ENCODE results near the gene MSTN.

Gene MSTN

DNA sequence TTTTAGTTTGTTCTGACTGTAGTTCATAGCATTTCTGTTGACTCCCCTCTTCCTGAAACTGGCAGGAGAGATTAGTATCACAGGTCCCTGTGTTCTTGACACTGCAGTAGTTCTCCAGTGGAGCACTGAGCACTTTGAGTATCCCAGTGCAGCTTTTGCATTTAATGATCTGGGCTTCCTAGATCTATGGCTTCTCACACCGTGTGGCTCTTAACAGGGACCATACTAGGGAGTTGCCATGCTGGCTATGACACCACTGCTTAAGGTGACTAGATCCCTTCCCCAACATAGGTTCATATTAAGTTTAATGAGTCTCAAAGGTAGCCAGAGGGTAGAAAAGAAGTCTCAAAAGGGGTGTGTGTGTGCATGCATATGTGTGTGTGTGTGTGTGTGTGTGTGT lies 6.2 kb upstream of the MSTN start:
- H2AFZ ChIP-seq (ENCODE audit: low read depth) = no peak overlapping the region

GRCh38 chr2:190065839-190066238 lies 3.3 kb upstream of the MSTN start:
- Histone ChIP-seq H3K27ac (no peak overlapping the region), H3K36me3 (ENCODE audit: insufficient read depth) (no peaks in the 10 kb centered on the region), H2AFZ (ENCODE audit: low read depth) (no peak overlapping the region), H3K9ac (no peak overlapping the region), H4K20me1 (ENCODE audit: insufficient read depth) (no peaks in the 10 kb centered on the region), H3K4me3 (IDR thresholded peaks at IDR 0.05; ENCODE audit: insufficient read depth, low read depth, low read length) (no peak overlapping the region), H3K27me3 (ENCODE audit: insufficient read depth, low read depth) (no peaks in the 10 kb centered on the region), H3K4me2 (no peak overlapping the region), H3K79me2 (ENCODE audit: insufficient read depth, low read depth) (no peaks in the 10 kb centered on the region), H3K4me1 (ENCODE audit: low read depth, poor library complexity, severe bottlenecking) (no peaks in the 10 kb centered on the region)
- TF ChIP-seq, protein P1, sequence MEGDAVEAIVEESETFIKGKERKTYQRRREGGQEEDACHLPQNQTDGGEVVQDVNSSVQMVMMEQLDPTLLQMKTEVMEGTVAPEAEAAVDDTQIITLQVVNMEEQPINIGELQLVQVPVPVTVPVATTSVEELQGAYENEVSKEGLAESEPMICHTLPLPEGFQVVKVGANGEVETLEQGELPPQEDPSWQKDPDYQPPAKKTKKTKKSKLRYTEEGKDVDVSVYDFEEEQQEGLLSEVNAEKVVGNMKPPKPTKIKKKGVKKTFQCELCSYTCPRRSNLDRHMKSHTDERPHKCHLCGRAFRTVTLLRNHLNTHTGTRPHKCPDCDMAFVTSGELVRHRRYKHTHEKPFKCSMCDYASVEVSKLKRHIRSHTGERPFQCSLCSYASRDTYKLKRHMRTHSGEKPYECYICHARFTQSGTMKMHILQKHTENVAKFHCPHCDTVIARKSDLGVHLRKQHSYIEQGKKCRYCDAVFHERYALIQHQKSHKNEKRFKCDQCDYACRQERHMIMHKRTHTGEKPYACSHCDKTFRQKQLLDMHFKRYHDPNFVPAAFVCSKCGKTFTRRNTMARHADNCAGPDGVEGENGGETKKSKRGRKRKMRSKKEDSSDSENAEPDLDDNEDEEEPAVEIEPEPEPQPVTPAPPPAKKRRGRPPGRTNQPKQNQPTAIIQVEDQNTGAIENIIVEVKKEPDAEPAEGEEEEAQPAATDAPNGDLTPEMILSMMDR (conservative IDR thresholded peaks at IDR 0.05; ENCODE audit: low read depth, low read length) = no peak

More for the DNA sequence above, 6.2 kb upstream of the MSTN start:
- Histone ChIP-seq H3K36me3 (ENCODE audit: insufficient read depth) (no peaks in the 10 kb centered on the region), H3K79me2 (ENCODE audit: insufficient read depth, low read depth) (no peaks in the 10 kb centered on the region), H3K4me1 (ENCODE audit: low read depth, poor library complexity, severe bottlenecking) (no peaks in the 10 kb centered on the region), H3K27me3 (ENCODE audit: insufficient read depth, low read depth) (no peaks in the 10 kb centered on the region), H3K9ac (no peak overlapping the region), H3K4me2 (no peak overlapping the region), H3K27ac (no peak overlapping the region), H3K4me3 (IDR thresholded peaks at IDR 0.05; ENCODE audit: insufficient read depth, low read depth, low read length) (no peak overlapping the region), H4K20me1 (ENCODE audit: insufficient read depth) (no peaks in the 10 kb centered on the region)
- TF ChIP-seq, protein P1 (conservative IDR thresholded peaks at IDR 0.05; ENCODE audit: low read depth, low read length) = no peak

DNA sequence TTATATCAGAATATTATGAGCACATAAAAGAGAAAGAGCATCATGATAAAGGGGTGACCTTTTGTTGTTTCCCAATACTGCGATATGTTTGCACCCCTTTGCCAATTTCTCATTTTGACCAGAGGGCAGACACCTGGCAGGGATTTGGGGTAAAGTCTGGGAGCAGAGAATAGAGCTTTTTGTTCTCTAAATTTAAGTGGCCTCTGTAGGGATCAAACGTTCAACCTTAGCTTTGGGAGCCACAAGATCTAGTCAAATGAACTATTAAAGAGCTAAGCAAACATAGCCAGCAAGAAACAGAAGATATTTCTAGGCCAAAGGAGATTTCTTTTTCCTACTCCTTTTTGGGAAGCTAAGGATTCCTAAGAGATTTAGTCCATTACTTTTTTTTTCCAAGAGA lies 1.1 kb upstream of the MSTN start:
- TF ChIP-seq, protein P1 (conservative IDR thresholded peaks at IDR 0.05; ENCODE audit: low read depth, low read length) = no peak
- no peaks in the 10 kb centered on the region for H3K27me3 ChIP-seq (ENCODE audit: insufficient read depth, low read depth)
- H3K27ac ChIP-seq = no peak overlapping the region
- H3K4me1 ChIP-seq (ENCODE audit: low read depth, poor library complexity, severe bottlenecking) = no peaks in the 10 kb centered on the region
- no peak overlapping the region for H3K9ac ChIP-seq
- no peak overlapping the region for H2AFZ ChIP-seq (ENCODE audit: low read depth)
- H3K79me2 ChIP-seq (ENCODE audit: insufficient read depth, low read depth) = no peaks in the 10 kb centered on the region
- no peak overlapping the region for H3K4me2 ChIP-seq
- no peaks in the 10 kb centered on the region for H4K20me1 ChIP-seq (ENCODE audit: insufficient read depth)
- H3K36me3 ChIP-seq (ENCODE audit: insufficient read depth) = no peaks in the 10 kb centered on the region
- no peak overlapping the region for H3K4me3 ChIP-seq (IDR thresholded peaks at IDR 0.05; ENCODE audit: insufficient read depth, low read depth, low read length)

- H4K20me1 ChIP-seq (ENCODE audit: insufficient read depth) = no peaks in the 10 kb centered on the region
- no peak overlapping the region for H2AFZ ChIP-seq (ENCODE audit: low read depth)
- H3K9ac ChIP-seq = no peak overlapping the region
- no peak overlapping the region for H3K27ac ChIP-seq
- H3K4me3 ChIP-seq (IDR thresholded peaks at IDR 0.05; ENCODE audit: insufficient read depth, low read depth, low read length) = no peak overlapping the region
- H3K36me3 ChIP-seq (ENCODE audit: insufficient read depth) = no peaks in the 10 kb centered on the region
- no peaks in the 10 kb centered on the region for H3K79me2 ChIP-seq (ENCODE audit: insufficient read depth, low read depth)
- H3K27me3 ChIP-seq (ENCODE audit: insufficient read depth, low read depth) = no peaks in the 10 kb centered on the region
- TF ChIP-seq, protein P1 (conservative IDR thresholded peaks at IDR 0.05; ENCODE audit: low read depth, low read length) = no peak
- H3K4me1 ChIP-seq (ENCODE audit: low read depth, poor library complexity, severe bottlenecking) = no peaks in the 10 kb centered on the region
- H3K4me2 ChIP-seq = no peak overlapping the region
Measured at GRCh38 chr2:190062053-190062452, 476 bp downstream of the MSTN start.

All from KMS-11 (cell line).